ENCODE results near the gene ZNF541.
A peak's percentile ranks its signal among the peaks of the same experiment; 100 is the strongest.

Gene ZNF541

GRCh38 chr19:47613165-47614020 is 40.4 kb upstream of the ZNF541 start:
- peaks cover 18 to 27% of the 10 kb centered on the region in 2 donors for H3K4me1 ChIP-seq (ENCODE audit: control insufficient read depth in 2 of 2, insufficient read depth in 1 of 2, low read depth in 1 of 2, low read length in 2 of 2)
- DNase-seq (ENCODE audit: low spot score), result peak; percentile 51
- H3K79me1 ChIP-seq (ENCODE audit: low read depth, low read length), result peaks cover 17% of the 10 kb centered on the region
- H3K4me2 ChIP-seq (ENCODE audit: insufficient read depth, low read length, poor library complexity, severe bottlenecking), result no peak overlapping the region
- no peak overlapping the region for H2BK15ac ChIP-seq (ENCODE audit: low read length)
- no peak overlapping the region for H2BK120ac ChIP-seq (ENCODE audit: low read depth, low read length)
- H2AK5ac ChIP-seq (ENCODE audit: low read depth, low read length), result no peak overlapping the region
- no peak overlapping the region for H3K14ac ChIP-seq (ENCODE audit: low read length)
- WGBS, 2 donors (ENCODE audit: extremely low coverage in 2 of 2, insufficient read length in 2 of 2, insufficient replicate concordance in 1 of 2), result no CpG with 5 or more reads among the region's 14 CpGs
- H4K8ac ChIP-seq (ENCODE audit: low read depth, low read length), result no peak overlapping the region
- H3K4me3 ChIP-seq (ENCODE audit: low read length in 2 of 2), result no peak overlapping the region
- H3K36me3 ChIP-seq (replicated peaks in 1 of 2; ENCODE audit: control insufficient read depth in 2 of 2, insufficient read depth in 2 of 2, low read length in 2 of 2), result peaks cover 2 to 22% of the 10 kb centered on the region in 2 donors
- peak overlapping the region; percentile 76 for H3K18ac ChIP-seq (ENCODE audit: low read length)
- H2BK12ac ChIP-seq (ENCODE audit: low read length), result no peak overlapping the region
- H3K27me3 ChIP-seq (ENCODE audit: control insufficient read depth in 3 of 3, insufficient read depth in 3 of 3, low read depth in 1 of 3, low read length in 3 of 3), result no peaks in the 10 kb centered on the region
- no peak overlapping the region for H3K23ac ChIP-seq (ENCODE audit: low read depth, low read length, poor library complexity)
- no peak overlapping the region for H2AFZ ChIP-seq (ENCODE audit: low read length)
- no peak overlapping the region for H3K4ac ChIP-seq (ENCODE audit: low read length)
- H2BK5ac ChIP-seq (ENCODE audit: low read length), result no peak overlapping the region
- peak overlapping the region; percentile 67 for H3K27ac ChIP-seq (replicated peaks; ENCODE audit: low read length)
- H3K9ac ChIP-seq (ENCODE audit: low read depth, low read length, poor library complexity), result no peak overlapping the region
- H3K9me3 ChIP-seq (replicated peaks in 1 of 2; ENCODE audit: control insufficient read depth in 2 of 2, insufficient read depth in 1 of 2, low read depth in 1 of 2, low read length in 2 of 2), result no peaks in the 10 kb centered on the region
- H4K91ac ChIP-seq (ENCODE audit: low read depth, low read length, poor library complexity), result no peak overlapping the region

DNA sequence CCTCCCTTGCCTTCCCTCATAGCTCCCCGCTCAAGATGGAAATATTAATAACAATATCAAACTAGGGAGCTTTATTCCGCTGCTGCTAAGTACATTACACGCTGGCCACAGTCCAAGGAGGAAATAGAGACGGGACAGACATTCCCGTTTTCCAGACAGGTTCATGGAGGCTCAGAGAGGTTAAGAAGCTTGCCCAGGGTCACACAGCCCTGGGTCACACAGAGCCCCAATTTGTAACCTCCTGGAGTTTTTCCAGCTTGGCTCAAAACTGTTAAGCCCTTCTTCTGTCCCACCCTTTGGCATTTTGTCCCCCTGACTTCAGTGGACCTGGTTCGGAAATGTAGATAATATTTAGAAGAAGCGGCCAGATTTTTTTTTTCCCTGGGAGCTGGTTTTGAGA is 38.0 kb upstream of the ZNF541 start:
- no peak overlapping the region for H4K91ac ChIP-seq (ENCODE audit: low read depth, low read length, poor library complexity)
- no peak overlapping the region for H3K23ac ChIP-seq (ENCODE audit: low read depth, low read length, poor library complexity)
- H2AFZ ChIP-seq (ENCODE audit: low read length), result no peak overlapping the region
- H2BK5ac ChIP-seq (ENCODE audit: low read length), result no peak overlapping the region
- H3K18ac ChIP-seq (ENCODE audit: low read length), result no peak overlapping the region
- no peaks in the 10 kb centered on the region for H3K27me3 ChIP-seq (ENCODE audit: control insufficient read depth in 3 of 3, insufficient read depth in 3 of 3, low read depth in 1 of 3, low read length in 3 of 3)
- no peak overlapping the region for H3K27ac ChIP-seq (replicated peaks; ENCODE audit: low read length)
- H3K4ac ChIP-seq (ENCODE audit: low read length), result no peak overlapping the region
- H2BK12ac ChIP-seq (ENCODE audit: low read length), result no peak overlapping the region
- no peak for DNase-seq (ENCODE audit: low spot score)
- H3K9ac ChIP-seq (ENCODE audit: low read depth, low read length, poor library complexity), result no peak overlapping the region
- no peaks in the 10 kb centered on the region for H3K9me3 ChIP-seq (replicated peaks in 1 of 2; ENCODE audit: control insufficient read depth in 2 of 2, insufficient read depth in 1 of 2, low read depth in 1 of 2, low read length in 2 of 2)
- H3K79me1 ChIP-seq (ENCODE audit: low read depth, low read length), result peaks cover 18% of the 10 kb centered on the region
- H4K8ac ChIP-seq (ENCODE audit: low read depth, low read length), result no peak overlapping the region
- no peak overlapping the region for H2AK5ac ChIP-seq (ENCODE audit: low read depth, low read length)
- H2BK15ac ChIP-seq (ENCODE audit: low read length), result no peak overlapping the region
- peaks cover 15 to 22% of the 10 kb centered on the region in 2 donors for H3K4me1 ChIP-seq (ENCODE audit: control insufficient read depth in 2 of 2, insufficient read depth in 1 of 2, low read depth in 1 of 2, low read length in 2 of 2)
- no CpG with 5 or more reads among the region's 7 CpGs for WGBS, 2 donors (ENCODE audit: extremely low coverage in 2 of 2, insufficient read length in 2 of 2, insufficient replicate concordance in 1 of 2)
- H3K36me3 ChIP-seq (replicated peaks in 1 of 2; ENCODE audit: control insufficient read depth in 2 of 2, insufficient read depth in 2 of 2, low read length in 2 of 2), result peaks cover 2 to 24% of the 10 kb centered on the region in 2 donors
- H3K4me2 ChIP-seq (ENCODE audit: insufficient read depth, low read length, poor library complexity, severe bottlenecking), result no peak overlapping the region
- H2BK120ac ChIP-seq (ENCODE audit: low read depth, low read length), result no peak overlapping the region
- peak overlapping the region in 1 of 2 donors; percentile 82 for H3K4me3 ChIP-seq (ENCODE audit: low read length in 2 of 2)
- no peak overlapping the region for H3K14ac ChIP-seq (ENCODE audit: low read length)

- peak; percentile 39 for DNase-seq (ENCODE audit: low spot score)
- peaks cover 2 to 18% of the 10 kb centered on the region in 2 donors for H3K36me3 ChIP-seq (replicated peaks in 1 of 2; ENCODE audit: control insufficient read depth in 2 of 2, insufficient read depth in 2 of 2, low read length in 2 of 2)
- peak overlapping the region; percentile 85 for H2BK5ac ChIP-seq (ENCODE audit: low read length)
- H4K8ac ChIP-seq (ENCODE audit: low read depth, low read length), result peak overlapping the region; percentile 92
- no CpG with 5 or more reads among the region's 50 CpGs for WGBS, 2 donors (ENCODE audit: extremely low coverage in 2 of 2, insufficient read length in 2 of 2, insufficient replicate concordance in 1 of 2)
- H3K14ac ChIP-seq (ENCODE audit: low read length), result peak overlapping the region; percentile 14
- H3K27me3 ChIP-seq (ENCODE audit: control insufficient read depth in 3 of 3, insufficient read depth in 3 of 3, low read depth in 1 of 3, low read length in 3 of 3), result no peaks in the 10 kb centered on the region
- H2BK15ac ChIP-seq (ENCODE audit: low read length), result peak overlapping the region; percentile 81
- peak overlapping the region; percentile 19 for H2BK12ac ChIP-seq (ENCODE audit: low read length)
- peaks cover 11% of the 10 kb centered on the region for H3K79me1 ChIP-seq (ENCODE audit: low read depth, low read length)
- no peak overlapping the region for H4K91ac ChIP-seq (ENCODE audit: low read depth, low read length, poor library complexity)
- no peaks in the 10 kb centered on the region for H3K9me3 ChIP-seq (replicated peaks in 1 of 2; ENCODE audit: control insufficient read depth in 2 of 2, insufficient read depth in 1 of 2, low read depth in 1 of 2, low read length in 2 of 2)
- peak overlapping the region; percentile 87 for H3K23ac ChIP-seq (ENCODE audit: low read depth, low read length, poor library complexity)
- H3K4ac ChIP-seq (ENCODE audit: low read length), result no peak overlapping the region
- H3K9ac ChIP-seq (ENCODE audit: low read depth, low read length, poor library complexity), result peak overlapping the region; percentile 86
- H3K27ac ChIP-seq (replicated peaks; ENCODE audit: low read length), result peak overlapping the region; percentile 72
- H2AFZ ChIP-seq (ENCODE audit: low read length), result peak overlapping the region; percentile 80
- peak overlapping the region; percentile 82 to 90 for H3K4me3 ChIP-seq (ENCODE audit: low read length in 2 of 2)
- peak overlapping the region; percentile 84 for H3K18ac ChIP-seq (ENCODE audit: low read length)
- no peak overlapping the region for H2BK120ac ChIP-seq (ENCODE audit: low read depth, low read length)
- H2AK5ac ChIP-seq (ENCODE audit: low read depth, low read length), result peak overlapping the region; percentile 88
- H3K4me1 ChIP-seq (ENCODE audit: control insufficient read depth in 2 of 2, insufficient read depth in 1 of 2, low read depth in 1 of 2, low read length in 2 of 2), result peaks cover 15 to 22% of the 10 kb centered on the region in 2 donors
- peak overlapping the region; percentile 82 for H3K4me2 ChIP-seq (ENCODE audit: insufficient read depth, low read length, poor library complexity, severe bottlenecking)
These were observed 37.3 kb upstream of the ZNF541 start for GRCh38 chr19:47609906-47610894.
